C4-2B (cell line): ENCODE results near the gene MLH1.

ENCODE experiments used
- ZFX ChIP-seq: fragments of 450-650 bp; IDR thresholded peaks from 2 replicates; pipeline ENCODE4 v1.6.1; 2017
- TF ChIP-seq, protein P1 (sequence below): fragments of 450-650 bp; conservative IDR thresholded peaks from 2 replicates; pipeline ENCODE4 v1.5.1; 2017; ENCODE audit warnings: mild to moderate bottlenecking

DNA sequence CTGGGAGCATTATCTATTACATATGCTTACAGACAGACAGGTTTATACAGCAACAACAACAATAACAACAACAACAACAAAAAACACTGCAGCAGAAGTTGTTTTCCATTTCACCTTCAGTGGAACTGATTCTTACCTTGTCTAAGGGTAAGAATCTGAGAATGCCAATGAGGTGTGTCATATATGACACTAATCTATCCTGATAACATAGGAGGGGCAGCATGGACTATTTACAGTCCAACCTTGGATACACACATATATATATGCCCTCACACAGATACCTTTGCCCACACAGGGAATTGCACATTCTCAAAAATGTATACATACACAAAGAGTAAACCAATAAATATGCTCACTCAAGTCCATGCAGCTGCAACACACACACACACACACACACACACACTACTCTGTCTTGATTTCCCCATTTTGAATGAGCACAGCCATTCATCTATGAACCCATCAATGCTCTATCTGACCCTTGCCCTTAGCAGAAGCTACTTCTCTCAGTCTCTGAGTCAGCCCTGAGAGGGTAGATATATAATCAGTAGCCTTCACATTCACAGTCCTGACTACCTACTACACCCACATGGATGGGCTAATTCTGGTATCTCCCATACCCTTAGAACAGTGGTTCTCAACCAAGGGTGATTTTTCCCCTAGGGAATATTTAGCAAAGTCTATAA lies 38.7 kb upstream of the MLH1 start:
- TF ChIP-seq, protein P1, sequence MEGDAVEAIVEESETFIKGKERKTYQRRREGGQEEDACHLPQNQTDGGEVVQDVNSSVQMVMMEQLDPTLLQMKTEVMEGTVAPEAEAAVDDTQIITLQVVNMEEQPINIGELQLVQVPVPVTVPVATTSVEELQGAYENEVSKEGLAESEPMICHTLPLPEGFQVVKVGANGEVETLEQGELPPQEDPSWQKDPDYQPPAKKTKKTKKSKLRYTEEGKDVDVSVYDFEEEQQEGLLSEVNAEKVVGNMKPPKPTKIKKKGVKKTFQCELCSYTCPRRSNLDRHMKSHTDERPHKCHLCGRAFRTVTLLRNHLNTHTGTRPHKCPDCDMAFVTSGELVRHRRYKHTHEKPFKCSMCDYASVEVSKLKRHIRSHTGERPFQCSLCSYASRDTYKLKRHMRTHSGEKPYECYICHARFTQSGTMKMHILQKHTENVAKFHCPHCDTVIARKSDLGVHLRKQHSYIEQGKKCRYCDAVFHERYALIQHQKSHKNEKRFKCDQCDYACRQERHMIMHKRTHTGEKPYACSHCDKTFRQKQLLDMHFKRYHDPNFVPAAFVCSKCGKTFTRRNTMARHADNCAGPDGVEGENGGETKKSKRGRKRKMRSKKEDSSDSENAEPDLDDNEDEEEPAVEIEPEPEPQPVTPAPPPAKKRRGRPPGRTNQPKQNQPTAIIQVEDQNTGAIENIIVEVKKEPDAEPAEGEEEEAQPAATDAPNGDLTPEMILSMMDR, result no peak
- TF ChIP-seq ZFX, result no peak
